H7 (cell line): ENCODE data around the gene ARHGAP22. TPM values are rescaled to one million over a fixed set of nuclear protein-coding genes. Genes with fewer than 3 reads are reported as not detected.
A peak's percentile ranks its signal among the peaks of the same experiment; 100 is the strongest.

ENCODE experiments used
- DNase-seq: peaks from one replicate; pipeline ENCODE4 v3.0.0; 2012
- H3K27me3 ChIP-seq: 2 replicates; pipeline ENCODE4 v1.6.0; 2011; ENCODE audit warnings: mild to moderate bottlenecking, low read length; ENCODE audit not compliant: control insufficient read depth, insufficient read depth
- H3K36me3 ChIP-seq: replicated peaks from 2 replicates; pipeline ENCODE4 v1.5.1; 2011; ENCODE audit warnings: low read length; ENCODE audit not compliant: control insufficient read depth, insufficient read depth
- H3K4me3 ChIP-seq: 2 replicates; pipeline ENCODE4 v1.5.1; 2011; ENCODE audit warnings: low read depth, mild to moderate bottlenecking, control low read depth, low read length, moderate library complexity; ENCODE audit not compliant: insufficient read depth
- total RNA-seq: library from RNA; depleted of rRNA; stranded (reverse); fragments of >200 nt; shearing (Covaris generic); gene quantifications from 2 replicates; pipeline ENCODE4 v1.2.3, GENCODE V29; 2014

The ARHGAP22 gene
- total RNA-seq, 1 experiment from 2014 or later, result 9.1 TPM

DNA sequence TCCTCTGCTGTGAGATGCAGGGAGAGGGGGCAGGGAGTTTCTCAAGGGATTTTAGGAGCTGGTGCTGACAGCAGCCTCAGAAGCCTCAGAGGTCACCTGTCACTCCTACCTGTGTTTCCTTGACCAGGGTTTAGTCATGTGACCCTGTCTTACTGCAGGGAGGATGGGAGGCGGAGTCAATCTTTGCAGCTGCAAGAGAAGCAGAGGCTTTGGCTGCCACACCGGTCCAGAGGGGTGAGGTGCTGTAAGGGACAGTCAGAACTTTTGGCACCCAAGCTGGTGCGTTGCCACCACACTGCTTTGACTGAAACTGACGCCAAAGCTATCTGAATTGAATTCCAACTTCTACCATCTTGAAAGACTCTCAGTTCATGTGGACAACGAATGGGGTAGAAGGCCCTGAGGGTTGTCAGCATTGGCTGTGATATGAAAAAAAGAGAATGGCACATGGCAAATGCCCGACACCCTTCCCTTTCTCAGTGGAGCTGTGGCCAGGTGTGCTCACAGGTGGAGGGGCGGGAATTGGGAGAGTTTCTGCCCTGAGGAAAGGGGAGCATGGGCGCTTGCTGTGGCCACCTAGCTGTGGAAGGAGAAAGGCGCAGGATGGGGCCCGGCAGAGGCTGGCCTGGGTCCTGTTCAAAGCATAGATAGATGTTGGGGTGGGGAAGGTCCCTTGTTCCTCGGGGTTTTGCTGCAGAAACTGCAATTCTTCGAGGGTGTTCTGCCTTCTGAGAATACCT lies 69.3 kb downstream of the ARHGAP22 start:
- DNase-seq, result peak; percentile 65
- H3K4me3 ChIP-seq, result no peak overlapping the region
- no peaks in the 10 kb centered on the region for H3K36me3 ChIP-seq
- no peaks in the 10 kb centered on the region for H3K27me3 ChIP-seq

DNA sequence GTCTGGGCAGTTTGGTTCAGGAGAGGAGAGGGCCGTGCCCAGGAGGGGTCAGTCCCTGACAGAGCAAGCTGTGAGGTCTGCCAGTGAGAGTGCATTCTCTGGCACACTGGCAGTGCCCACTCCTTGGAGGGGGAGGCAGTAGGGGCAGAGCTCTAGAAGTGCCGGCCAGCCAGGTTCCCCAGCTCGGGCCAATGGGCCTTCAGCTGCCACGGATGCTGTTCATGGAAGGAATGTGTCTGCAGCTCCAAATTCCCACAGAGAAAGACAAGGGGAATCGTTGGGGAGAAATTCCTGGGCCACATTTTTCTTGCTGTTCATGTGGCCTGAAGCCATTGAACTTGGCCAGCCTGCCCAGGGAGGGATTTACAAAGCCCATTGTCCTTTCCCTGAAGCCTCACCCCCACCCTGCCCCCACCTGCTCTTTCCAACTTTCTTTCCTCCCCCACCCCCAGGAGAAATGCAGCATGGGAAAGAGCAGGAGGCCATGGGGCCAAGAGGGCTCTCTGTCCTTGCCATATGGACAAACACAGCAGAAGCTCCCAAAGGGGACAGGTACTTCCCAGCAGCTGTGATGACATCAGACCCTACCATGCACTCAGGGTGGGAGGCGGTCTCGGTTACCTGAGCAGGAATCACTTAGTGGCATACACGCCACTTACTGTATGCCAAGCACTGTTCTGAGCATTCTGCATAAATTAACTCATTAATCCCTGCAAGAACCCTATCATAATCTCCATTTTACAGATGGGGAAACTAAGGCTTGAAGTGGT lies 70.7 kb downstream of the ARHGAP22 start:
- peak; percentile 58 for DNase-seq

DNA sequence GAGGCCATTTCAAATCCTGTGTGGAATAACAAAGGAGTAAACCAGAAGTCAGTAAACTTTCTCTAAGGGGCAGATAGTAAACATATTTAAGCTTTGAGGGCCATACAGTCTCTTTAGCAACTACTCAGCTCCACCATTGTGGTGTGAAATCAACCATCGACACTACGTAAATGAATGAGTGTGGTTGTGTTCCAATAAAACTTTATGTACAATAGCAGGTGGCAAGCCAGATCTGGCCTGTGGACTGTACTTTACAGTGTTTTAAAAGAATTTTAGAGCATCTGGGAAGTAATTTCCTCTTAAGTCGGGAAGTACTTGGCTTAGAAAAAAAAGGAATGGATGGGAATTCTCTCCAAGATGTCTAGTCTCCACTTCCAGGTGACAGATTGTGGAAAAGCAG lies 71.3 kb downstream of the ARHGAP22 start:
- H3K36me3 ChIP-seq, result no peaks in the 10 kb centered on the region
- no peak overlapping the region for H3K4me3 ChIP-seq
- DNase-seq, result no peak
- H3K27me3 ChIP-seq, result no peaks in the 10 kb centered on the region

More for the DNA sequence above, 70.7 kb downstream of the ARHGAP22 start:
- H3K4me3 ChIP-seq, result no peak overlapping the region
- H3K27me3 ChIP-seq, result no peaks in the 10 kb centered on the region
- H3K36me3 ChIP-seq, result no peaks in the 10 kb centered on the region

DNA sequence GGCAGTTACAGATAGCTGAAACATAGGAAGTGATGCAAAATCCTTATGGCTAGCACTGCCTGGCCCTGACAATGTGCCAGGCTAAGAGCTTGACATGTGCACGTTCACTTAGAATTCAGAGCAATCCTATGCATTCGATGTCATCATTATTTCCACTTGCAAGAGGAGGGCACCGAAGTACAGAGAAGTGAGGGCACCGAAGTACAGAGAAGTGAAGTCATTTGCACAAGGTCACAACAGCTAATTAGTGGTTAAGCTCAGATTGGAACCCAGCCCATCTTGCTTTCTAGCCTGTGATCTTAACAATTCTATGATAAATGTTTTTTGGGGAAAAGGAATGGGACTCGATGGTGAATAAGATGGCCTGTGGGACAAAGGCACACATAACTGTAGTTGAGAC lies 73.4 kb downstream of the ARHGAP22 start:
- no peaks in the 10 kb centered on the region for H3K27me3 ChIP-seq
- H3K4me3 ChIP-seq, result no peak overlapping the region
- H3K36me3 ChIP-seq, result no peaks in the 10 kb centered on the region
- DNase-seq, result no peak

DNA sequence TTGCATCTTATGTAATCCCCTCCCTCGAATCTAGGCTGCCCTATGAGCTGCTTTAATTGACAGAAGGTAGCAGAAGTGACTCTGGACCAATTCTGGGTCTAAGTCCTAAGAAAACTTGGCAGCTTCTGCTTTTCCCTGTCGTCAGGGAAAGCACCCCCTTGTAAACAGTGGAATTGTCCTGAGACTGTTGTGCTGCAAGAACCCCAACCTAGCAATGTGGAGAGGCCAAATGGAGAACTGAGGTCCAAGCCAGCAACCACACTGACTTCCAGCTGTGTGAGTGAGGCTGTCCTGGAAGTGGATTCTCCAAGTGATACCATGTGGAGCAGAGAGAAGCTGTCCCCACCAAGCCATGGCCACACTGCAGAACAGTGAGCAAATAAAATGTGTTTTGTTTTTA lies 75.5 kb downstream of the ARHGAP22 start:
- H3K36me3 ChIP-seq, result no peaks in the 10 kb centered on the region
- DNase-seq, result no peak

DNA sequence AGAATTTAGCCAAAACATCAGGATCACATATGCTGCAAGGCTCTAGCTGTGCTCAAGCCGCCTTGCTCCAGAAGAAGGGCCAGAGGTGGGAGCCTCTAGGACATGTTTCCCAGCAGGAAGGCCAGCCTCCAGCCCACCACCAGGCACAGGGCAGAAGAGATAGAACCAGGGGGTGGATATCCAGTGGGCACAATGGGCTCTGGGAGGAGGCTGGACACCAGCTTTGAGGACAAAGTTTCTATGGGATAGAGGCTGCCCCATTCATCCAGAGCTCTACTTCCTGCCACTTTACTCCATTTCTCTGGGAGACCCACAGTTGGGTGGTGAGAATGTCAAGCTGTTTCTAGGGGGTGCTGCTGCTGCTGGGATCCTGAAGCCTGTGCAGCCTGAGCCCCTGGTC lies 77.1 kb downstream of the ARHGAP22 start:
- Histone ChIP-seq H3K27me3 (no peaks in the 10 kb centered on the region), H3K4me3 (no peak overlapping the region), H3K36me3 (no peaks in the 10 kb centered on the region)
- DNase-seq, result no peak

More for the DNA sequence above, 75.5 kb downstream of the ARHGAP22 start:
- Histone ChIP-seq H3K27me3 (no peaks in the 10 kb centered on the region), H3K4me3 (no peak overlapping the region)

DNA sequence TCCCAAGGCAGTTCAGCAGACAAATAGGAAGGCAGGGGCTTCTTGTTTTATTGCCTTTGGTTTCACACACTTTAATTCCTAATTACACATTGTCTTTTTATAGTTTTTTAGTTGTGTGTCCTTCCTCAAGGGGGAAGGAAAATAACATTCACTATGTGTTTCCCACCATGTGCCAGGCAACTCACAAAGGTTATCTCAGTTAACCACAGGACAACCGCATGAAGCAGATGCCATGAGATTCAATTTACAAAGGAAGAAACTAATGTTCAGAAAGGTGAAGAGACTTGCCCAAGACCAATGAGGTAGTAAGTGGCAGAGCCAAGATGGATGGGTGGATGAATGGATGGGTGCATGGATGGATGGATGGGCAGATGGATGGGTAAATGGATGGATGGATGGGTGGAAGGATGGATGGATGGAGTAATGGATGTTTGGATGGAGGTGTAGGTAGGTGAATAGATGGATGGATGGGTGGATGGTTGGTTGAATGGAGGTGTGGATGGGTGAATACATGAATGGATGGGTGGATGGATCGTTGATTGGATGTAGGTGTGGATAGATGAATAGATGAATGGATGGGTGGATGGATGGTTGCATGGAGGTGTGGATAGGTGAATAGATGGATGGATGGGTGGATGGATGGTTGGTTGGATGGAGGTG lies 77.9 kb downstream of the ARHGAP22 start:
- DNase-seq, result no peak
- Histone ChIP-seq H3K4me3 (no peak overlapping the region), H3K27me3 (no peaks in the 10 kb centered on the region), H3K36me3 (no peaks in the 10 kb centered on the region)

DNA sequence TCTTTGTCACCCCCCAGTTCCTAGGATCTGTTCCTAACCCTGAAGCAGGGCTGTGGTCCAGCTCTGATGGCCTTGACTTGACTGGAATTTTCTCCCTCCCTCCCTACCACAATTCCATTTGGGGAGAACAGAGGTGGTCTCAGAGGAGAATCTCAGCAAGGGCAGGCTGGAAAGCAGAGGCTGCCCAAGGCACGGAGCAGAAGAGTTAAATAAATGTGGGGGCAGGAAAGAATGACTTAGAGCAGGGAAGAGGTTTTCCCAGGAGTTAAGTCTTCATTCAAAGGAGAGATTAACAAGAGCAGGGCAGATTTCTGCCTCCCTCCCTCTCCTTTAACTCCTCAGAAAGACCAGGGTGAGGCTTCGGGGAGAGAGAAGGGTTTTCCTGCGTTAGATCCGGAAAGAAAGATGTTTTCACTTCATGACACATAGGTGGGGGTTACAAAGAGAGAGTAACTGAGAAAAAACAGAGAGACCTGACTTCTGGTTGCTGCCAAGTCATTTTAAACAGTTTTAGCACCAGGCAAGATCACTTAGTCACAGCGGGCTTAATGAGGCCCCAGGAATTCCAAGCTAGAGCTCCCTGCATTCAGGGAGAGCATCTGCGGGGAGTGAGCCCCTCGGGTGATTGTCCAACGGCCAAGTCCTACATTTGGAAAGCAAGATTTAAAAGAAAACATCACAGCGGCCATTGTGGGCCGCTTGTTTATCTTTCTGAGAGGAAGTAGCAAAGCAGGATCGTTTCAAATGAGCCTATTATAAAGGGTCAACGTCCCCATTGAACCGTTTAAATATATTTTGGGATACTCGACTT lies 78.7 kb downstream of the ARHGAP22 start:
- H3K36me3 ChIP-seq, result no peaks in the 10 kb centered on the region
- no peak for DNase-seq
- no peak overlapping the region for H3K4me3 ChIP-seq
- H3K27me3 ChIP-seq, result no peaks in the 10 kb centered on the region

DNA sequence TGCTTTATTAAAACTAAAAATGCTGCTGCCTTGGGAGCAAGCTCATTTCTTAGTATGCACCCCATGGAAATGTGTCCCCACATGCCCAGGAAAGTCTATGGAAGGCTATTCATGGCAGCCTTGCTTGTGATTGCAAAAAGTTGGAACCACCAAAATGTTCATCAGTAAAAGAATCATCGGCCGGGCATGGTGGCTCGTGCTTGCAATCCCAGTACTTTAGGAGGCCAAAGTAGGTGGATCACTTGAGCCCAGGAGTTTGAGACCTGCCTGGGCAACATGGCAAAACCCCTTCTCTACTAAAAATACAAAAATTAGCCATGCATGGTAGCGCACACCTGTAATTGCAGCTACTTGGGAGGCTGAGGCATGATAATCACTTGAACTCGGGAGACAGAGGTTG lies 79.8 kb downstream of the ARHGAP22 start:
- Histone ChIP-seq H3K4me3 (no peak overlapping the region), H3K36me3 (no peaks in the 10 kb centered on the region), H3K27me3 (no peaks in the 10 kb centered on the region)
- DNase-seq, result no peak

DNA sequence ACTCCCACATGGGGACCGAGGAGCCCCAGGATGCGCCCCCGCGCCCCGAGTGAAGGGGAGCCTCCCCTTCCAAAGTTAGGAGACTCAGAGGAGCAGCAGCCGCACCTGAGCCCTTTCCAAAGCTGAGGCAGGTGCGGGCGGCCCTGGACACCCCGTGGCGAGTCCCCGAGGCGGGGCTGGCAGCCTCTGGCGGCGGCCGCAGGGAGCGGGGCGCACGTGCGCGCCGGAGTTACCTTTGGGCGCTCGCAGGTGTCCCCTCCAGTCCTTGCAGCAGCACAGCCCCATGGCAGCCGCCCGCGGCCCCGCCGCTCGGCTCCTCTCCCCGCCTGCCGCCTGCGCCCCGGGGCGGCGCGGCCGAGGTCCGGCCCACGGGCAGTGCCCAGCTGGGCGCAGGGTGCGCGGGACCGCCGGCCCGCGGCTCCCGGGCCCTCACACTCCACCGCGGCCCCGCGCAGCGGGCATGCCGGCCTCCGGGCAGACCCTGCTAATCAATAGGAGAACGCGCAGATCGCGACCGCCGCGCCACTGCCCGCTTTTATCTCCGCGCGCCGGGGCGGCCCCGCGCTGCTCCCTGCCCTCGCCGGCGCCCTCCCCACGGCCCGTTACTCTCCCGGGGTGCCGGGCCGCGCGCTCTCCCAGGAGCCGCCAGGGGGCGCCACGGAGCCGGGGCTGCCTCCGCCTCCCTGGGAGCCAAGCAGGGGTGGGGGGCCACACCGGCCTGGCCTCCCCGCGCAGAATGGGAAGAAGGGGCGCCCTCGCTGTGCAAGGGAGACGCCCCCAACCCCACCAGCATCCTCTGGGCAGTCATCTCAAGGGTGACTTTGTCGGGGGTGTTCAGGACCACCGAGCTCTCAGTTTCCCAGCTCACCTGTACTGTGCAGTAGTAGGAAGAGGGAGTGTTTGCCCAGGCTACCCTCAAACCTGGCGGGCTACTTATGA lies 80.8 kb downstream of the ARHGAP22 start:
- H3K36me3 ChIP-seq, result no peaks in the 10 kb centered on the region
- H3K27me3 ChIP-seq, result no peaks in the 10 kb centered on the region
- peak overlapping the region; percentile 69 for H3K4me3 ChIP-seq
- peak; percentile 95 for DNase-seq

DNA sequence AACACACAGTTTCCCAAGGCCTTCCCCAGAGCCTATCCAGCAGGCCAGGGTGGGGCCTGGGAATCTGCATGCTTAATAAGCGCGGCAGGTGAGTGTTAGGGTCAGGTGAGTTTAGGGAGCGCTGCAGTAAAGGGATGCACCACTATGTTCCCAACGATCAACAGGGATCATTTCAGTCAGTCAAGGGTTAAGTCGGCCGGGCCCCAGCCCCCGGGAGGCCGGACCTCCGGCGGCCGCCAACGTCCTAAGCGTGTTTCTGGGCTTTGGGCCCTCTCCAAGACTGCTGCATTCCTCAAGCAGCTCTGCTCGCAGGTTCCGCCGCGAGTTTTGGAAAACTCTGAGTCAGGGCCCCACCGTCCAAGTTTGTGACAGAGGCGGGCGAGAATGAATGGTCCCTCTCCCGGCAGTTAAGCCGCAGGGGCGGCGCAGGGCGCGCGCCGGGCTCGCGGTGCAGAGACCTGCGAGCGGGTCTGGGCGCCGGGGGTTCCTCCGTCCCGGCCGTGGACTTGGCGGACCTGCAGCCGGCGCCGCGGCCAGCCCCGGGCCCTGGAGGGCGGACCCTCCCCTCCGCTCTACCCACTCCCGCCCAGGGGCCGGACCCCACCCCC lies 81.6 kb downstream of the ARHGAP22 start:
- Histone ChIP-seq H3K27me3 (no peaks in the 10 kb centered on the region), H3K36me3 (no peaks in the 10 kb centered on the region), H3K4me3 (peak overlapping the region; percentile 69)
- DNase-seq, result peak; percentile 84

DNA sequence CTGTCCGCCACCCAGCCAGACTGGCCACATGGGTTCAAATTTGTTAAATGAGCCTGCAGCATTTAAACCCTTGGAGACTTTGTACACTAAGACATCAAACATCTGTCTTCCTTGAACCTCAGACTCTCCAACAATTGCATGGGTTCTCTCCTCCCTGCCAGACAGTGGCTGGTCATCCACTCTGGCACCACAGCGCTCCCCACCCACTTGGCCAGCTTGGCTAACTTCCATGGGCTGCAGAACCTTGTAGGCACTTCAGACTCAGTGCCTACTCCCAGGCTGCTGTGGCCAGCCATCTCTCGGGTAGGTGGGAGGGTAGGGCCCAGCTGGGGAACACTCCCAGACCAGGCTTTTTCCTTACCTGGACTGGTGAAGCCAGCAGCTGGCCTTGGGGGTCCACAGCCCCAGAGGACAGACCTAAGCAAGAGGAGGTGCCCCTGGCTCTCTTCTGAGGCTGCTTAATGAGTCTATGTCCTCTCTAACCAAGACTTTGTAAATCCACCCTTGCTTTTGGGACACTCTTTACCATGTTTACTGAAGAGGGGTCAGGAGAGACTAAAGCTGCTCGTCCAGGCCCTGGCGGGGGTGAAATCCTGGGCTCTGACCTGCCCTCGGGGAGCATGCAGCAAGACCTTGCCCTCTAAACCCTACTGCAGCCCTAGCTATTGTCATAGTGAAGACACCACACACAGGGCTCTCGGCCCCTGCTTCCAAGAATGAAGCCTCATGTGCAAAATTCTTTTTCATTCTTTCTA lies 82.7 kb downstream of the ARHGAP22 start:
- DNase-seq, result no peak
- no peaks in the 10 kb centered on the region for H3K36me3 ChIP-seq
- H3K27me3 ChIP-seq, result no peaks in the 10 kb centered on the region
- H3K4me3 ChIP-seq, result no peak overlapping the region

DNA sequence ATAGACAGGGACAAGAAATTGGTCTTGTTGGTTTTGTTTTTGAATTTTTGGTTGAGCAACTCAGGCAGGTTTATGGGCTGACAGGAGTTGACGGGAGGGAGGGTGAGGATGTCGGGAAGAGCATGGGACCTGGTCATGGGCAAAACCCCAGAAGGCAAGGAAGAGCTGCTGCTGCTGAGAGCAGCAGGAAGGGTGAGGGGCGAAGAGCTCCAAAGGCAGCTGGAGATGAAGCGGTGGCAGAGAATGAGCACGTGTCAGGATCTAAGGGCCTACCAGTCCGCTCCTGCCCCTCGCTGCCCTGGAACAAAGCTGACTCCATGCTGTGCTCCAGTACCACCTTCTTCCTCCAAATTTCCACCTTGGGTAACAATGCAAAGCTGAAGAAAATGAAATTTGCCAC lies 84.3 kb downstream of the ARHGAP22 start:
- peak; percentile 21 for DNase-seq
- Histone ChIP-seq H3K27me3 (no peaks in the 10 kb centered on the region), H3K36me3 (no peaks in the 10 kb centered on the region), H3K4me3 (no peak overlapping the region)
